GM10847 (cell line): ENCODE data around the gene C2orf68.

Experiments
- POLR2A ChIP-seq: IDR thresholded peaks from 2 replicates; pipeline ENCODE4 v1.6.1; 2011; ENCODE audit not compliant: insufficient read length; ENCODE audit errors: extremely low read depth

C2orf68 gene, protein sequence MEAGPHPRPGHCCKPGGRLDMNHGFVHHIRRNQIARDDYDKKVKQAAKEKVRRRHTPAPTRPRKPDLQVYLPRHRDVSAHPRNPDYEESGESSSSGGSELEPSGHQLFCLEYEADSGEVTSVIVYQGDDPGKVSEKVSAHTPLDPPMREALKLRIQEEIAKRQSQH

DNA sequence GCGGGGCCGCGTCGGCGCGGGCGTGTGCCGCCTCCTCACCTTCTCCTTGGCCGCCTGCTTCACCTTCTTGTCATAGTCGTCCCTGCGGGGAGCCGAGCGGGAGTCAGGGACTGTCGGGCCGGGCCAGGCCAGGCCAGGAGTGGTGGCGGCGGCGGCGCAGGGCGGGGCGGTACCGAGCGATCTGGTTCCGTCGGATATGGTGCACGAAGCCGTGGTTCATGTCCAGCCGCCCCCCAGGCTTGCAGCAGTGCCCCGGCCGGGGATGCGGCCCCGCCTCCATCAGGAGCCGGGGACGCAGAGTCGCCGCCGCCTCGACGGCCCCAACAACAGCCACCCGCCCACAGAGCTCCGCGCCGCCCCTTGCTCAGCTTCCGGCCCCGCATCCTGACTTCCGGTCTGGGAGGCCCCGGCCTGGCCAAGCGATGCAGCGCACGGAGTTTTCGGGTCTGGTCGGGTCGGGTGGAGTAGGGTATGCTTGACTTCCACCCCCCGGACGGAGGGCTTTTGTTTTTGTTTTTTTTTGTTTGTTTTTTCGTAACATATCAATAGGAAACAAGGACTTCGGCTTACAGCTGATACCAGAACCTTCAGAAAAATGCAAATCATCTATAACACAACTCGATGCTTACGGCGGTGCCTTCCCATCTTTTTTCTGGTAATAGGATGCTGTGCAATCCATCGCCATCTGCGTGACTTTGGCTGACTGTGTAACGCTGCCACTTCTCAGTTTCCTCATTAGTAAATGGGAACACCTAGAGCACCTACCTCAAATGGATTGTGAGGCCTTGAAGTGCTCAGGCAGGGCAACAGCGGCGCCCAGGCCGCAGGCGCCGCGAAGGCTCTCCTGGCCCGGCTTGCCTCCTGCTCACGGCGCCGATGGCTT lies at the start of gene C2orf68:
C2orf68 (minus strand) TSS at position 362 of the 883 bp plus-strand sequence; CDS start at position 280, 82 bp downstream.
- peak; percentile 90 for TF ChIP-seq POLR2A

DNA sequence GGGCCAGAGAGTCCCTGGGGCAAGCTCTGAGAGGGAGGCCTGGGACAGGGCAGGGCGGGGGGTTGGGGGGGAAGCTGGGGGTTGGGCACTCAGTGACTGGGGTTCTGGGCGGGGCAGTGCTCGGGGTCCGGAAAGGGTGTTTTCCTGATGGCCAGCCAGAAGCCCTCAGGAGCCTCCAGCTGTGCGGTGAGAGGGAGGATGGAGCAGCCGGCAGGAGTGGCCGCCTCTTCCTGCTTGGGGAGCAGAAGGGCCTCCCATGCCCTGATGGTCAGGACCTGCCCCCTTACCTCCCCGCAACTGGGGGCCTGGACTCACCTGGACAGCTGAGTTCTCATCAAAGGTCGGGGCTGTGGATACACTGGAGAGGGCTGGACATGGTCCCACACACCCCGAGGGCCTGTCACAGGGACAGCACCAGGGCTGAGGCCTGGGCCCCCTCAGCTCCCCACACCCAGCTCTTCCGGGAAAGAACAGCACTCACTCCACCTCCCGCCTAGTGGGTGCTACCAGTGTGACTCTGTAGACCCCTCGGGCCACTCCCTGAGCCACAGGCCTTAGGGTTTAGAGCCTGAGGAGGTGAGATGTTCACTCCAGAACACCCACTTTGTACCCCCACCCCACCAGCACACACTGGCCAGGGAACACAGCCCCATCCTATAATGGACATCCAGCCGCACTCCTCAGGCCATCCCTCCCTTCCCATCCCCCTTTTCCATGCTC lies 49.4 kb upstream of the C2orf68 start:
- TF ChIP-seq POLR2A = no peak

DNA sequence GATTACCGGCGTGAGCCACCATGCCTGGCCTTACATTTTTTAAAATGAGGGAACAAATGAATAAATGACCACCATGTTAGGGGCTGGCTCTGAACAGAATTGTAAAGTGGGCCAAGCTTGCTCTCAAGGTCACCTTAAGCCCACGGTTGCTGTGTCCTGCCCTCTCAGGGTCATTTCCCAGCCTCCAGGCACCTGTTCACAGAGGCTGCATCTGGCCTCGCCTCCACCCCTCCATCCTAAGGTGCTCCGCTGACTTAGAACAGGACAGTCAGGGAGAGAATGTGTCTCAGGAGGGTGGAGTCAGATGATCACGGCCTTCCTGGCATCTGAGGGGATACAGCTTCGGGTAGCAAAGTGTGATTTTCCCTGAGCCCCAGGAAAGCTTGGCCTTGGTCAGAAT lies 48.9 kb upstream of the C2orf68 start:
- no peak for TF ChIP-seq POLR2A

DNA sequence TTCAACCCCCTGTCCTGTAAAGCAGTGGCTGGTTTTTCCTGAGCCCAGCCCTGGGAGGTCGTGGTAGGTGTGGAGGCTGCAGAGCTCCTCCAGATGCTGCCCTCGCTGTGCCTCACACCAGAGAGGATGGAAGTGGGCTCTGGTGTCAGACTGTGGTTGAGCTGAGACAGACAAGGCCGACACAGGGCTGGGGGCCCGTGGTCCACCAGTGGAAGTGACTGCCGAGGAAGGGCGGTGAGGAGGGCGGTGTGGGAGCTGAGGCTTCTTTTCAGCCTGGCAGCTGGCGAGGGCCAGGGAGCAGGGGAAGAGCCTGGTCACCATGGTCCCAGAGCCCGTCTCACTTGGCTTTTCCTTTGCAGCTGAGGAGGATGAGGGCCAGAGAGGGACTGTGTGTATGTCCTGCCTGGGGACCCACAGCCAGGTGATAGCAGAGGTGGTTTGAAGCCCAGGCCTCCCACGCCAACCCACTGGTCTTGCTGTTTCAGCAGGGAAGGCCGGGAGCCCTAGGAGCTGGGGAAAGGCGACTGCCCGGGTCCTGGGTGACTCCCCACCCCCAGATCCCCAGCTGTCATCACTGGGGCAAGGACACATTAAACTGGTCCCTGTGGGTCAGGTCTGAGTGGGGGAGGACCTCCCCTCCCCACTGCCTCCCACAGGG lies 47.6 kb upstream of the C2orf68 start:
- no peak for TF ChIP-seq POLR2A

DNA sequence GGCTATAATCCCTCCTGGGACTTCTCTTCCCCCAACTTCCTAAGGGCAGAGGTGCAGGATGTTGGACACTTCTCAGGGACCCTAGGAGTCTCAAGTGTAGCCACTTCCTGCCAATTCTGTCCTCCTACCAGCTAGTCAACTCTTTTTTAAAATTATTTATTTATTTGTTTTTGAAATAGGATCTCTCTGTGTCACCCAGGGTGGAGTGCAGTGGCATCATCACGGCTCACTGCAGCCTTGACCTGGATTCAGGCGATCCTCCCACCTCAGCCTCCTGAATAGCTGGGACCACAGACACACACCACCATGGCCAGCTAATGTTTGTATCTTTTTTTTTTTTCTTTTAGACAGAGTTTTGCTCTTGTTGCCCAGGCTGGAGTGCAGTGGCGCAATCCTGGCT lies 44.6 kb upstream of the C2orf68 start:
- no peak for TF ChIP-seq POLR2A

DNA sequence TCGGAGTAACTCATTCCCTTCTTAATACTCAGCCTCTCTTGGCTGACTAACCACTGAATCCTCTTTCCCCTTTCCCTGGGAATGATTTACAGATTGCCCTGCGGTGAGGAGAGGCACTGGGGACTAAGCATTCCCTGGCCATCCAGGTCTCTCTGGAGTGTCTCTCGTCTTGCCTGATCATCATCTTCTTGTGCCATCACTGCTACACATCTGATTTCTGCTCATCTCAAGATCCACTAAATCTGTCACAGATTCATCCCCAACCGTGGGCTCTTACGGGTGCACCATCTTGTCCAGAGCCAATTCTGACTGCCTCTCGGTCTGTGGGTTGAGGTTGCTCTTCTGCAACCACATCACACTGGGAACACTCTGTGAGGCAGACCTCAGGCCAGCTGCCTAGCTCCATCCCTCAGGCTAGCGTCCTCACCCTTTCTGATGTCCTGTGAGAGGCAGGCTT lies 44.1 kb upstream of the C2orf68 start:
- TF ChIP-seq POLR2A = no peak

DNA sequence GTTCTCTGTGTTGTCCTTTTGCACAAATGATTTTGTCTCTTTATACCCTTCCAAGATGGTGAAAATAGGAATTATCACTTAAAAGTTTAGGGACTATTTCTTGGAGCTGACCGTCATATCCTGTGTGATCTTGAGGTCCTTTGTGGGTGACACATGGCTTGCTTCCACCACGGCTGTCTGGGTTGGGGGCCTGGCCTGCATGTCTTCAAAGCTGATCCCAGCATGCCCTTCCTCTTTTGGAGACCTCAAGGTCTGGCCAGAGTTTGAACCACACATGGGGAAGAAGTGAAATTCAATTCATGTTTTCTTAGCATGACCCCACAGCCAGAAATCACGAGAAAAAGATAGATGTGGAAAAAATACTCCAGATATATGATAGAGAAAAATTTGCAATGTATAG lies 42.1 kb upstream of the C2orf68 start:
- TF ChIP-seq POLR2A = no peak

DNA sequence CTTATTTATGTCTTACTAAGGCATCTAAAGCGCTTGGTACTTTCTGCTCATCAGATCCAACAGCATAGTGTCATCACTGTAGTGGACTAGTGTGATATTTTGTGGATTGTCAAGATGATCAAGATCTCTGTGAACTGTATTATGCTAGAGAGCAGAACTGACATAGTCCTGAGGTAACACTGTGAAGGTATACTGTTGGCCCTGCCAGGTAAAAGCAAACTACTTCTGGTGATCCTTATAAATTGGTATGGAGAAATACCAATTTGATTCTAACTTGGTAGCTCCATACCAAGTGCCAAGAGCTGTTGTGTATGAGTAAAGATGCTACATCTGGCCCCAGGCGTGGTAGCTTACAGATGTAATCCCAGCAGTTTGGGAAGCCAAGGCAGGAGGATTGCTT lies 40.2 kb upstream of the C2orf68 start:
- no peak for TF ChIP-seq POLR2A

DNA sequence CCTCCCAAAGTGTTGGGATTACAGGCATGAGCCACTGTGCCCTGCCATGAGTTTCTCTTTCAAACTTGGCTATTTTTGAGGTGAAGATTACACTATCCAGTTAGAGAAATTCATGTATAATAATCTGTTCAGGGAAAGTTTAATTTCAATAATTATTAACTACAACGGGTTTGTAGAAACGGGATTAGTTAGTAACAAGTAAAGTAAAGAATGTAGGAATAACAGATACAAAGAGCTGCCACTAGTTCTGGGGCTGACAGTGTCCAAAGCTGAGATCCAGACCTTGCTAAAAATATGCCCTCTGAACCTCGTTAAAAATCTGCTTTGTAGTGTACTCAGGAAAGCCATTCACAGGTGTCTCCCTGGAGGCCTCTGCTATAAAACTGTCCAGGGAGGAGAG lies 39.2 kb upstream of the C2orf68 start:
- no peak for TF ChIP-seq POLR2A

DNA sequence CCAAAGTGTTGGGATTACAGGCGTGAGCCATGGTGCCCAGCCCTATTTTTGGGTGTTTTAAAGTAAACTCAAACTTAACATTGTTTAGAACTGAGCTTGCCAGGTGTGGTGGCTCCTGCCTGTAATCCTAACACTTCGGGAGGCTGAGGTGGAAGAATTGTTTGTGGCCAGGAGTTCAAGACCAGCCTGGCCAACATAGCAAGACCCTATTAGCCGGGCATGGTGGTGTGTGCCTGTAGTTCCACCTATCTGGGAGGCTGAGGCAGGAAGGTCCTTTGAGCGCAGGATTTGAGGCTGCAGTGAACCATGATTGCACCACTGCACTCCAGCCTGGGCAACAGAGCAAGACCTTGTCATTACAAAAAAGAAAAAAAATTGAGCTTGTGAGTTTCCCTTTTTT lies 38.6 kb upstream of the C2orf68 start:
- no peak for TF ChIP-seq POLR2A

DNA sequence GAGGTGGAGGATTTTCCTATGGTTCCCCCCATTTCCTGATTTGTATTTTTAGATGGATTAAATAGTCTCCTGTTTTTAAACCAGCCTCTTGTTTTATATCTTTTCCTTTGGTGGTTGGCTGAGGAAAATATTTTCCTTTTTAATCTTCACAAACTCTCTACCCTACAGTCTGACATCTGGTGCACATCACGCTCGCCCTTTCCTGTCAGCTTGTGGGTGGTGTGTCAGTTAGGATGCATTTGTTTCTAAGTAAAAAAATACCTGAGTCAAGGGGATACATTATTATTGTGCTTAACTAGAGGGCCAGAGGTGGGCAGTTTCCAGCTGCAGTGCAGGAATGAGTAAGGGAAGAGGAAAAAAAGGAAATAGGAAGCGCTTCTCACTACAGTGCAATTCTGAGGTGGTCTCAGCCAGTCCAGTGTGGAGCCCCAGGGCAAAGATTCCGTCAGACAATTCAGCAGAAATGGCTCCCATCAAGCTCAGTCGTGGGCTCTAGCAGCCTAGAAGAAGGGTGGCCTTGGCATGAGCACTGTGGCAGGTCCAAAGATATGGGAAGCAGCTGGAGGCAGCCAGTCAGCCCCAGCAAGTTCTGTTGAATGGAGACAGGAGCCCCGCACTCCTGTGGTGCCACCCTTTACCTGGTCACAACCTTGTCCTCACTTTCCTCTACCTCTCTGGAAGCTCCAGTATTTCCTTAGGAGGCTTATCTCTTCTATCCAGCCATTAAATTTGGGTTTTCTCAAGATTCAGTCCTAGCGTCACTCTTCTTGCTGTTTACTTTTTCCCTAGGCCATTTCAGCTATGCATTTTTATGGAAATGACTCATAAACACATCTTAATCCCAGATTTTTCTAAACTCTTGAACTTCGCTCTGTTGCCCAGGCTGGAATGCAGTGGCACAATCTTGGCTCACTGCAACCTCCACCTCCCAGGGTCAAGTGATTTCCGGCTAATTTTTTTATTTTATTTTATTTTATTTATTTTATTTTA lies 37.6 kb upstream of the C2orf68 start:
- TF ChIP-seq POLR2A = no peak

DNA sequence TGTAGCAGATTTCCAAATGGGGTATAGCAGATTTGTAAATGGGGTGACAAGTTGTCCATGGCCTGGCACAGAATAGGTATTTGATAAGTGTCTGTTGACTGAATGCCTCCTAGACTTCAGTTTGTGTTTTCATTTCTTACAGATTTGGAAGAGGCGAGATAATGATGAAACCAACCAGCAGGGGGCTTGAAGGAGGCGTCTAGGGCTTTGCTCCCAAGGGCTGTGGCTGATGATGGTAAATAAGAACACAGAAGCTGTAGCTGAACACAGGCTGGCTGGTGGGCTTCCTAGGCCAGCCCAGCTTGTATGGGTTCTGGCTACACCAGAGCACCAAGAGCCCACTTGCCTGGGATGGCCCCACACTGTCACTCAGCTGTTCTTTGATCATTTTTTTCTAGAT lies 36.8 kb upstream of the C2orf68 start:
- TF ChIP-seq POLR2A = no peak

DNA sequence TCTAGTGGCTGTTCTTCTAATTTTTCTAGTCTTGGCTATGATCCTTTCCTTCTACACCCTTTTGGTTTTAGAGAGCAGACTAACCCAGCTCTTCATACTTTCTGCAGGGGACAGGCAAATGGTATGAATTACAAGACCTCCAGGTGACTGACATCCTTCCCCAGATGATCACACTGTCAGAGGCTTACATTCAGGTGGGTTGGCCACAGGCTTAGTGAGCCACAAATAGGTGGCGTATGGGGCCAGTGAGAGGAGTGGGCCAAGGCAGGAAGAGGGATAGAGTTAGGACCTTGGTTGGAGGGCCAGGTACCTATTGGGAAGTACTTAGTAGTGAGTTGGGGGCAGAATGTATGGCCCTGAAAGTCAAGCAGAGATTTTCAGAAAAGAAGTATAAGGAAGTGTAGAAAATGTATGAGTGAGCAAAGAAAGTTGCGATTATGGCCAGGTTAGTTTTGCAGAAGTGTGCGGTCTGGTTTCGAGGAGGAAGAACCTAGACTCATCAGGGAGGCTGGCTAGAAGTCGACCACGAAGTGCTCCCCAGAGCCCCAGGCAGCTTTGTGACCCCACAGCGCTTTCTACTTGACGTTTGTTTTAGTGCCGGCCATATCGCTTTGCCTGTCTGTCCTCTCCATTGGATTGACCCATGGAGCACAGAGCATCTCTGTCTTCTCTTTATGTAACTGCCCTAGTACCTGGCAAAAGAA lies 36.1 kb upstream of the C2orf68 start:
- no peak for TF ChIP-seq POLR2A

DNA sequence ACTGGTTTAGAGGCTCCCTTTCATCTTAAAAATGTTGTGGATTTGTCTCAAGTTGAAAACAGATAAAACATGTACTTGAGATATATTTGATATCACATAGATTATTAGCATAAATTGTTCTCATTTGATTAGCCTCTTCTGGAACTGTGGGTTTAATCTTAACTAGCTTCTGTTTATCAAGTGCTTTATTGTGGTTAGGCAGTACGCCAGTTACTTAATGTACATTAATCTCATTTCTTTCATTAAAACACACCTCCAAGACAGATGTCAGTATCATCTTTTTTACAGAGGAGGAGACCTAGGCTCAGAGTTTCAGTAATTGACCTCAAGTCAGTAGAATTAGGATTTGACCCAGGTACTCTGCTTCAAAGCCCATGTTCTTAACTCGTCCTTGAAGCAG lies 34.3 kb upstream of the C2orf68 start:
- no peak for TF ChIP-seq POLR2A
